Measurements from ENCODE around the gene GRAP2.

Gene GRAP2

GRCh38 chr22:39997421-39997820 is 96.5 kb downstream of the GRAP2 start:
- DNase-seq: no peak

- DNase-seq: peak; percentile 80
These were observed 97.2 kb downstream of the GRAP2 start for GRCh38 chr22:39997939-39998726.

DNA sequence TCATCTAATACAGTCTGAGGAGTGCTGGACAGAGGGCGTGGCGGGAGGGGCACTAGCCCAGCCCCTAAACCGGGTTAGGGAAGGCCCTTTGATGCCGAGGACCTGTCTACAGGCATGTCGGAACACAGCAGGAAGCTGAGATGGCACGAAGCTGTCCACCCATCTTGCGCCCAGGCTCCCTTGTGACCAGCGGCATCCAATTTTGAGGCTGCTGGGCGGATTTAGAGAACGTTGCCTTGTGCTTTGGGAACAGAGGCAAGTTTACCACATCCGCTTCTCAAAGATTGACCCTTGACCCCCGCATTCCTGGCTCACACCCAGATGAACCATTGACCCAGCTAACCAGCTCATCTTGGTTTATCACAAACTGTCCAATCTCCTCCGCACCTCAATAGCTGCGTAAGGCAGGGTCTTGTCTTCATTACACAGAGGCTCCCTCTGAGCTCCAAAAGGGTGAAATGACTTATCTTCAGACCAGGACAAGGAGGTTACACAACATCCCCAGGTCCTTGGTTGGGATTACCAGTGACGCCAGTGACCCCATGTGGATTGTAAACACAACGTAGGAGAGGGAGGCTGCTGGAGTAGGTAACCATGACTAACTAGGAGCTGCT is 98.4 kb downstream of the GRAP2 start:
- DNase-seq: no peak

- DNase-seq: no peak
These were observed 99.3 kb downstream of the GRAP2 start for GRCh38 chr22:40000171-40000570.

DNA sequence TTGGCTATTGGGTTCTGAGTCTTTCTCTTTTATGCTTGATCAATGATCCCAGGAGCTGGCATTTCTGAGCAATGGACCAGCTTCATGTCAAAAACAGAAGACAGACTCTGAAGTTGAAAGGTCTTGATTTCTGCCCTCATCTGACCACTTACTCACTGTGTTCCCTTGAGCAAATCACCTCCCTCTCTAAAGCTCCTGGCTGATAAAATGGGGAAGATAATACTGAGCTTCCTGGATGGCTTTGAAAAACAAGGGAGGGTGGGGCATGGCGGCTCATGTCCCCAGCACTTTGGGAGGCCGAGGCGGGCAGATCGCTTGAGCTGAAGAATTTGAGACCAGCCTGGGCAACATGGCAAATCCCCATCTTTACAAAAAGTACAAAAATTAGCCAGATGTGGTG is 100.2 kb downstream of the GRAP2 start:
- no peak for DNase-seq

GRCh38 chr22:40001800-40002577 is 101.1 kb downstream of the GRAP2 start:
- DNase-seq: no peak

GRCh38 chr22:40002935-40003715 is 102.2 kb downstream of the GRAP2 start:
- DNase-seq: no peak

- no peak for DNase-seq
These were observed 104.0 kb downstream of the GRAP2 start for GRCh38 chr22:40004836-40005235.

DNA sequence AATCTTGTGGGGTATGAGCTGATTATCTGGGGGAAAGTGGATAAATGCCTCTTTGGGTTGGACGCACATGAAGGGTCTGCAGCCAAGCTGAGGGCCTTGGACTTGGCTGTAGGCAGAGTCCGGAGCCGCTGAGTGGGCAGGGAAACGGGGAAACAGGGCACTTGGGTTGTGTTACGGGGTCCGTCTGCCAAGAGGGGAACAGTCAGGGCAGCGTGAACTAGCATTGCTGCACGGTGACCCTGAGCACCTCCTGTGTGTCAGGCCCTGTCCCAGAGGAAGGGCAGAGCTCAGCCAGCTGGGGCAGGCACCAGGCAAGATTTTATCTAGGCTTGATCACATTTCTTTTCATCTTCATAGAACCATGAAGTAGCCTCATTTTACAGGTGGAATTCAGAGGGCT is 105.8 kb downstream of the GRAP2 start:
- no peak for DNase-seq

DNA sequence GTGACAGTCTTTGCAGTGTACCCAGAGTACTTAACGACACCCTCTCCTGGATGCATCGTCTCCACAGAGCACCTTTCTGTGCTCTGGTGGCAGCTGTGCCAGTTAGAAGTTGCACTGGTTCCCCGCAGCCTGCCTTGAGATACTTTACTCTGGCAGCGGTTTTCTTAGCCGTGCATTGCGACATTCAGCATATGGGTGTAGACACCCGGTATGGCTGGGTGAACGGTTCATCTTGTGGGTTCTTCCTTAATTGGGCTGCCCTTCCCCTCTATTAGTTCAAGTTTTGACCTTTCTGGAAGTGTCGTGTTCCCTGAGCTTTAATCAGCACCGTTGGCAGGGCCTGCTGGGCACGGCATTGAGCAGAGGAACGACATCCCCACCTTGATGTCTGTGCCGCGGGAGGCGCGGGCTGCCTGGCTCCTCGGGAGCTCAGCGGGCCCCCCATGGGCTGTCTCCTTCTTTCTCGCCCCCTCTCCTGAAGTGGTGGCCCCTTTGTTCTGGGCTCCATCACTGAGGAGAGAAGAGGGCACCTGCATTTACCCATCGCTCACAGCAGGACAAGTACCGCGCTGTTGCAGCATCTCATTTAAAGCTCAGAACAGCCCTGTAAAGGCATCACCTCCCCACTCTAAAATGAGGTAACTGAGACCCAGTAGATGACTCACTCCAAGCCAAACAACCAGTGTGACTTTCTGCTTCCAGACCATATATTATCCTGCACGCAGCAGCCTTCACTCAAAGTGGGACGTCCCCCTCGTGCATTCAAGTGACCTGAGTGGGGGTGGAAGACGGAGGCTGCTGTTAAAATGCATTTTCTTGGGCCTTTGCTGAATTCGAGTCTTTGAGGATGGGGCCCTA is 107.2 kb downstream of the GRAP2 start:
- no peak for DNase-seq

- DNase-seq: no peak
These were observed 107.9 kb downstream of the GRAP2 start for GRCh38 chr22:40008726-40009291.

DNA sequence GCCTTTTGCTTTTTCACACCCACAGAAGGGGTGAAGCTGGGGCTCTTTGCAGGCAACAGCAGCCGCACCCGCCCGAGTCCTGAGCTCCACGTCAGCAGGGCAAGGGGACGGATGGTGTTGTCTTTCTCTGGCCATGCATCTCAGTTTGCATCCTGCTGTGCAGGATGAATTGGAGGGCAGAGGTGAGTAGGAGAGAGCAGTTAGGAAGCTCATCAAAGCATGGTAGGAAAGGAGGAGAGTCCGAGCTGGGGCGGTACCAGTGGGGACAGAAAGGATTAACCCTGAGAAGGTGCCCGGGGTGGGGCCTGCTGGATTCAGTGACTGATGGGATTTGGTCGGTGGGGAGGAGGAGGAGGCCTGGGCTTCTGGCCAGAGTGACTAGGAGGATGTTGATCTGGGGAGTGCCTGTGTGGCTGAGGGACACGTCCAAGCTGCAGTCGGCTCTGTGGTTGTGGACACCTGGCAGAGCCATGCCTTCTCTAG is 108.4 kb downstream of the GRAP2 start:
- peak; percentile 6 for DNase-seq

- no peak for DNase-seq
These were observed 109.2 kb downstream of the GRAP2 start for GRCh38 chr22:40009951-40010671.

DNA sequence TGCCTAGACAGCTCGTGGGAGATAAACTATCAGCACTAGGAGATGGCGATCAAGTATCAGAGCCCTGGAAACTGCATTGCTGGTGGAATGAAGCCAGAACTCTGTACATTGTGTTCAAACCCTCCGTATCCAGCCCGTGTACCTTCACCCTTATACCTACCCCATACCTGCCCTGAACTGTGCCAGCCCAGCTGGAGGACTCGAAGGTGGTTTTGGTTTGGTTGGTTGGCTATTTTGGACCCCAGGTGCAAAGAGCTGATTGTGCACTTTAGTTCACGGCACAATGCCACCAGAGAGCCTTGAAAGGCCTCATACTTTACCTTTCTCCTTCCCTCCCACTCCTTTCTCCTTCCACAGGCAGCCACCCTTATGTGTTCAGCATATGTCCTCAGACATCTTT is 109.9 kb downstream of the GRAP2 start:
- DNase-seq: no peak

GRCh38 chr22:40014667-40015248 is 113.9 kb downstream of the GRAP2 start:
- no peak for DNase-seq

- no peak for DNase-seq
These were observed 114.6 kb downstream of the GRAP2 start for GRCh38 chr22:40015358-40015976.

GRCh38 chr22:40018051-40018450 is 117.2 kb downstream of the GRAP2 start:
- no peak for DNase-seq

DNA sequence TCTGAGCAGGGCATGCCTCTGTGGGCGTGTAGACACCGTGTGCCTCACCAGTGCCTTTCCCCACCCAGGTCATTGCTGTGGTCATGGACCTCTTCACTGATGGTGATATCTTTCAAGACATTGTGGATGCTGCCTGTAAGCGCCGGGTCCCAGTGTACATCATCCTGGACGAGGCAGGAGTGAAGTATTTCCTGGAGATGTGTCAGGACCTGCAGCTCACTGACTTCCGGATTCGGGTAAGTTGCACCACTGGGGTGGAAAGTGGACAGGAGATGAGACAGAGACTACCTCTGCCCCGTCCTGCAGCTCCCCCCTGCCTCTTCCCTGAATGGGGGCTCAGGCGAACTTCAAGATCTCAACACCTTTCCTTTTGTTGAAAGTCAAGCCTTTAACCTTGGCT is 118.2 kb downstream of the GRAP2 start:
- no peak for DNase-seq

GRCh38 chr22:40020956-40021355 is 120.1 kb downstream of the GRAP2 start:
- DNase-seq: no peak

DNA sequence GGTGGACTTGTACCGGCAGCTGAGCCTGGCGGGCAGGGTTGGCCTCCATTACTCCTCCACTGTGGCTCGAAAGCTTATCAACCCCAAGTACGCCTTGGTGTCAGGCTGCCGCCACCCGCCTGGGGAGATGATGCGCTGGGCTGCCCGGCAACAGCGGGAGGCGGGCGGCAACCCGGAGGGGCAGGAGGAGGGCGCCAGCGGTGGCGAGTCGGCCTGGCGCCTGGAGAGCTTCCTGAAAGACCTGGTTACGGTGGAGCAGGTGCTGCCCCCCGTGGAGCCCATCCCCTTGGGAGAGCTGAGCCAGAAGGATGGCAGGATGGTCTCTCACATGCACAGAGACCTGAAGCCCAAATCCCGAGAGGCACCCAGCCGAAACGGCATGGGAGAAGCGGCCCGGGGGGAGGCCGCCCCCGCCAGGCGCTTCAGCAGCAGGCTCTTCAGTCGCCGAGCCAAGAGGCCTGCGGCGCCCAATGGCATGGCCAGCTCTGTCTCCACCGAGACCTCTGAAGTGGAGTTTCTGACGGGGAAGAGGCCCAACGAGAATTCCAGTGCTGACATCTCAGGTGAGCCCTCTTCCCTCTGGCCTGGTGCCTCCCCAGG is 120.6 kb downstream of the GRAP2 start:
- no peak for DNase-seq
